H9 (cell line): Measurements from ENCODE around the gene PPP3CA. TPM values are rescaled to one million over a fixed set of nuclear protein-coding genes. Genes with fewer than 3 reads are reported as not detected.
A peak's percentile ranks its signal among the peaks of the same experiment; 100 is the strongest.

ENCODE experiments used
- DNase-seq: peaks from one replicate; pipeline ENCODE4 v3.0.0-alpha.2; 2017
- H2AFZ ChIP-seq: one replicate; pipeline ENCODE4 v1.6.1; 2013; ENCODE audit warnings: mild to moderate bottlenecking, low read length, control low read depth, moderate library complexity
- H2AK5ac ChIP-seq: 2 replicates; pipeline ENCODE4 v1.6.1; 2013; ENCODE audit warnings: low read length, control low read depth, mixed read lengths; ENCODE audit not compliant: insufficient read length
- H2BK120ac ChIP-seq: one replicate; pipeline ENCODE4 v1.6.1; 2013; ENCODE audit warnings: low read depth, mild to moderate bottlenecking, low read length, control low read depth, inconsistent platforms; ENCODE audit not compliant: poor library complexity, severe bottlenecking
- H2BK12ac ChIP-seq: 2 replicates; pipeline ENCODE4 v1.6.1; 2013; ENCODE audit warnings: low read length, control low read depth, mixed read lengths, low read depth; ENCODE audit not compliant: insufficient read length
- H2BK15ac ChIP-seq: 2 replicates; pipeline ENCODE4 v1.6.1; 2013; ENCODE audit warnings: low read depth, low read length, control low read depth
- H2BK20ac ChIP-seq: one replicate; pipeline ENCODE4 v1.6.1; 2013; ENCODE audit warnings: low read depth, mild to moderate bottlenecking, low read length, control low read depth, inconsistent platforms; ENCODE audit not compliant: poor library complexity, severe bottlenecking
- H2BK5ac ChIP-seq: 2 replicates; pipeline ENCODE4 v1.6.1; 2013; ENCODE audit warnings: low read length, control low read depth, mixed read lengths; ENCODE audit not compliant: insufficient read length
- H3K14ac ChIP-seq: 2 replicates; pipeline ENCODE4 v1.6.1; 2013; ENCODE audit warnings: low read length, control low read depth; ENCODE audit not compliant: insufficient read depth
- H3K18ac ChIP-seq: 2 replicates; pipeline ENCODE4 v1.6.1; 2013; ENCODE audit warnings: low read depth, mild to moderate bottlenecking, mixed read lengths, low read length, control low read depth; ENCODE audit not compliant: insufficient read length
- H3K23ac ChIP-seq: 2 replicates; pipeline ENCODE4 v1.6.1; 2013; ENCODE audit warnings: low read length, control low read depth, mixed read lengths, low read depth; ENCODE audit not compliant: insufficient read length
- H3K23me2 ChIP-seq: 2 replicates; pipeline ENCODE4 v1.6.1; 2013; ENCODE audit warnings: low read depth, mild to moderate bottlenecking, mixed read lengths, low read length, control low read depth; ENCODE audit not compliant: insufficient read length, poor library complexity, severe bottlenecking
- H3K27ac ChIP-seq: 2 replicates; pipeline ENCODE4 v1.5.1; 2013; ENCODE audit warnings: low read length, control low read depth, mixed read lengths, low read depth; ENCODE audit not compliant: insufficient read length
- H3K27me3 ChIP-seq: 2 replicates; pipeline ENCODE4 v1.6.1; 2013; ENCODE audit warnings: low read length, control low read depth, inconsistent platforms; ENCODE audit not compliant: insufficient read depth
- H3K4ac ChIP-seq: 2 replicates; pipeline ENCODE4 v1.6.1; 2013; ENCODE audit warnings: low read depth, mild to moderate bottlenecking, control low read depth, inconsistent platforms, low read length, moderate library complexity
- H3K4me1 ChIP-seq: 2 replicates; pipeline ENCODE4 v1.6.1; 2013; ENCODE audit warnings: low read length, control low read depth, inconsistent platforms; ENCODE audit not compliant: insufficient read depth
- H3K4me2 ChIP-seq: 2 replicates; pipeline ENCODE4 v1.6.1; 2013; ENCODE audit warnings: low read length, control low read depth, mixed read lengths; ENCODE audit not compliant: insufficient read length, insufficient read depth
- H3K56ac ChIP-seq: 2 replicates; pipeline ENCODE4 v1.6.1; 2013; ENCODE audit warnings: low read depth, mild to moderate bottlenecking, mixed read lengths, low read length, control low read depth; ENCODE audit not compliant: insufficient read length
- H3K79me1 ChIP-seq: 2 replicates; pipeline ENCODE4 v1.6.1; 2013; ENCODE audit warnings: low read depth, mild to moderate bottlenecking, moderate library complexity, low read length, control low read depth, inconsistent platforms; ENCODE audit not compliant: insufficient read depth, poor library complexity, severe bottlenecking
- H3K79me2 ChIP-seq: 2 replicates; pipeline ENCODE4 v1.6.1; 2013; ENCODE audit warnings: low read length, control low read depth, inconsistent platforms; ENCODE audit not compliant: insufficient read depth
- H3K9ac ChIP-seq: 2 replicates; pipeline ENCODE4 v1.6.1; 2013; ENCODE audit warnings: low read length, control low read depth, mixed read lengths; ENCODE audit not compliant: insufficient read length; ENCODE audit errors: extremely low read depth
- H3K9me3 ChIP-seq: one replicate; pipeline ENCODE4 v1.6.1; 2013; ENCODE audit warnings: low read depth, low read length, inconsistent platforms; ENCODE audit not compliant: control insufficient read depth
- H3T11ph ChIP-seq: one replicate; pipeline ENCODE4 v1.6.1; 2013; ENCODE audit warnings: mild to moderate bottlenecking, low read length, control low read depth, inconsistent platforms
- H4K20me1 ChIP-seq: one replicate; pipeline ENCODE4 v1.6.1; 2013; ENCODE audit not compliant: control insufficient read depth, insufficient read length, insufficient read depth
- H4K5ac ChIP-seq: 2 replicates; pipeline ENCODE4 v1.6.1; 2013; ENCODE audit warnings: low read depth, mild to moderate bottlenecking, mixed read lengths, low read length, control low read depth; ENCODE audit not compliant: insufficient read length
- H4K8ac ChIP-seq: replicated peaks from 2 replicates; pipeline ENCODE4 v1.6.1; 2013; ENCODE audit warnings: low read length, control low read depth, mixed read lengths, low read depth; ENCODE audit not compliant: insufficient read length
- H4K91ac ChIP-seq: 2 replicates; pipeline ENCODE4 v1.6.1; 2013; ENCODE audit warnings: low read depth, mild to moderate bottlenecking, moderate library complexity, mixed read lengths, low read length, control low read depth; ENCODE audit not compliant: insufficient read length
- H3K27ac Mint-ChIP-seq, 3 experiments: 2 replicates in 2 of 3; 3 replicates in 1 of 3; pipeline ENCODE4 v1.8.0; 2020 to 2021; ENCODE audit warnings: mixed read lengths in 3 of 3, mild to moderate bottlenecking in 1 of 3, moderate library complexity in 1 of 3
- H3K27me3 Mint-ChIP-seq: 2 replicates; pipeline ENCODE4 v1.8.0; 2021; ENCODE audit warnings: low read depth, mild to moderate bottlenecking, moderate library complexity, mixed read lengths
- H3K36me3 Mint-ChIP-seq, 3 experiments: 2 replicates in 2 of 3; 3 replicates in 1 of 3; pipeline ENCODE4 v1.8.0; 2020 to 2021; ENCODE audit warnings: low read depth in 3 of 3, mixed read lengths in 3 of 3; ENCODE audit not compliant: insufficient read depth in 1 of 3
- H3K4me1 Mint-ChIP-seq, 2 experiments: 2 replicates each; pipeline ENCODE4 v1.8.0; 2020; ENCODE audit warnings: mixed read lengths in 2 of 2
- H3K4me3 Mint-ChIP-seq, 2 experiments: 2 replicates in 1 of 2; 3 replicates in 1 of 2; pipeline ENCODE4 v1.8.0; 2020 to 2021; ENCODE audit warnings: mild to moderate bottlenecking in 2 of 2, mixed read lengths in 2 of 2, moderate library complexity in 1 of 2
- H3K9me3 Mint-ChIP-seq, 2 experiments: 2 replicates in 1 of 2; 3 replicates in 1 of 2; pipeline ENCODE4 v1.8.0; 2020; ENCODE audit warnings: mild to moderate bottlenecking in 2 of 2, mixed read lengths in 2 of 2, moderate library complexity in 1 of 2
- WGBS: extraction: QIAGEN DNeasy Blood & Tissue Kit; methylation state at CpG from one replicate; pipeline ENCODE4 v1.1.7; 2013; ENCODE audit warnings: missing lambda C conversion rate, low lambda C conversion rate, mixed read lengths; ENCODE audit not compliant: insufficient read length; ENCODE audit errors: extremely low coverage; 5-methylcytosine and 5-hydroxymethylcytosine counted together
- total RNA-seq: library from RNA; stranded (reverse); gene quantifications from 2 replicates; pipeline ENCODE4 v1.2.1, GENCODE V29; 2021
- TF ChIP-seq, protein P1 (sequence below): fragments of 200-600 bp; sonication (generic); conservative IDR thresholded peaks from 3 replicates; pipeline ENCODE4 v1.8.0; 2021; ENCODE audit warnings: antibody characterized with exemption, mild to moderate bottlenecking

PPP3CA gene
- total RNA-seq, 1 experiment from 2014 or later: 16.8 TPM

DNA sequence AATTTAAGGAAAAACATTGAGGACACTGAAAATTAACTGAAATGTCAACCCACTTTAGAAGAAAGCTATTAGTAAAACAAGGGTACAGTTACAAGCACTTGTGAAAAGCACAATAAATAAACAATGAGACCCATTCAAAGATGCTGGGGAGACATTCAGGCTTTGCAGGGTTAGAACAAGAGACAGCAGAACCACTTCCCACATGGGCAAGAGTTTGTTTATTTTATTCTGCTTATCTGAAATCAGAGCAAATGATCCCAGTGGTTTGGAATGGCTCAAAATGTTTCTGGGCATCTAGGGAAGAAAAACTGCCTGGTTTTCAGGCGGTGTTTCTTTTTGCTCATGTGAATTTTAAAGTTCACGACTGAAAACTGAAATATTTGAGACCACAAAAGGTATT, 42.4 kb downstream of the PPP3CA start:
- no peak overlapping the region for H3K4ac ChIP-seq
- H4K91ac ChIP-seq: no peak overlapping the region
- Mint-ChIP-seq H3K9me3 (no peaks in the 10 kb centered on the region), H3K27ac (peak overlapping the region in 2 of 3 experiments; percentile 70 to 90; a peak in 2 of 7 replicates), H3K4me3 (no peak overlapping the region), H3K36me3 (no peaks in the 10 kb centered on the region), H3K4me1 (peaks cover 23 to 27% of the 10 kb centered on the region in 2 experiments), H3K27me3 (no peaks in the 10 kb centered on the region)
- no peak overlapping the region for H3K27ac ChIP-seq
- H2AFZ ChIP-seq: no peak overlapping the region
- TF ChIP-seq, protein P1, sequence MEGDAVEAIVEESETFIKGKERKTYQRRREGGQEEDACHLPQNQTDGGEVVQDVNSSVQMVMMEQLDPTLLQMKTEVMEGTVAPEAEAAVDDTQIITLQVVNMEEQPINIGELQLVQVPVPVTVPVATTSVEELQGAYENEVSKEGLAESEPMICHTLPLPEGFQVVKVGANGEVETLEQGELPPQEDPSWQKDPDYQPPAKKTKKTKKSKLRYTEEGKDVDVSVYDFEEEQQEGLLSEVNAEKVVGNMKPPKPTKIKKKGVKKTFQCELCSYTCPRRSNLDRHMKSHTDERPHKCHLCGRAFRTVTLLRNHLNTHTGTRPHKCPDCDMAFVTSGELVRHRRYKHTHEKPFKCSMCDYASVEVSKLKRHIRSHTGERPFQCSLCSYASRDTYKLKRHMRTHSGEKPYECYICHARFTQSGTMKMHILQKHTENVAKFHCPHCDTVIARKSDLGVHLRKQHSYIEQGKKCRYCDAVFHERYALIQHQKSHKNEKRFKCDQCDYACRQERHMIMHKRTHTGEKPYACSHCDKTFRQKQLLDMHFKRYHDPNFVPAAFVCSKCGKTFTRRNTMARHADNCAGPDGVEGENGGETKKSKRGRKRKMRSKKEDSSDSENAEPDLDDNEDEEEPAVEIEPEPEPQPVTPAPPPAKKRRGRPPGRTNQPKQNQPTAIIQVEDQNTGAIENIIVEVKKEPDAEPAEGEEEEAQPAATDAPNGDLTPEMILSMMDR: no peak
- no peak for DNase-seq
- H3K56ac ChIP-seq: no peak overlapping the region
- no peak overlapping the region for H4K5ac ChIP-seq
- no peaks in the 10 kb centered on the region for H3K27me3 ChIP-seq
- no peak overlapping the region for H2BK120ac ChIP-seq
- H3K9ac ChIP-seq: no peak overlapping the region
- H4K8ac ChIP-seq: no peak overlapping the region
- H3K18ac ChIP-seq: no peak overlapping the region
- peaks cover 3% of the 10 kb centered on the region; the same call in 1 of the 2 replicates for H3K4me1 ChIP-seq
- H3K23ac ChIP-seq: no peak overlapping the region
- H2BK12ac ChIP-seq: no peak overlapping the region
- H2BK5ac ChIP-seq: no peak overlapping the region
- no CpG with 5 or more reads among the region's 2 CpGs for WGBS
- H3K23me2 ChIP-seq: no peaks in the 10 kb centered on the region
- H4K20me1 ChIP-seq: no peaks in the 10 kb centered on the region
- H3K79me2 ChIP-seq: peaks cover 3% of the 10 kb centered on the region; the same call in 1 of the 2 replicates
- H3K14ac ChIP-seq: no peak overlapping the region
- no peak overlapping the region for H3K4me2 ChIP-seq
- no peak overlapping the region for H3T11ph ChIP-seq
- H2BK15ac ChIP-seq: no peak overlapping the region
- H2AK5ac ChIP-seq: no peak overlapping the region
- no peaks in the 10 kb centered on the region for H3K9me3 ChIP-seq
- H2BK20ac ChIP-seq: no peak overlapping the region
- H3K79me1 ChIP-seq: peaks cover 10% of the 10 kb centered on the region
